GM10248 (cell line): ENCODE data around the gene ARL5B.
A peak's percentile ranks its signal among the peaks of the same experiment; 100 is the strongest.

Experiments
- CTCF ChIA-PET: fragments of 300-600 bp; sonication (Branson Sonifier 250); formaldehyde crosslinking; extraction: SDS; loops from one replicate; lab custom pipeline; 2021; ENCODE audit warnings: antibody characterized with exemption; lab: Yijun Ruan, JAX
- POLR2A ChIA-PET: fragments of 350-650 bp; sonication (Branson Sonifier 250); formaldehyde crosslinking; extraction: SDS; loops from one replicate; lab custom pipeline; 2020; ENCODE audit warnings: antibody characterized with exemption; lab: Yijun Ruan, JAX
- DNase-seq: peaks from one replicate; pipeline ENCODE4 v3.0.0; 2012; ENCODE audit errors: extremely low spot score
- CTCF ChIP-seq: IDR thresholded peaks from 2 replicates; pipeline ENCODE4 v1.5.1; 2012; ENCODE audit warnings: mild to moderate bottlenecking, low read depth; ENCODE audit errors: extremely low read depth, missing control alignments, control extremely low read depth

Gene ARL5B, protein sequence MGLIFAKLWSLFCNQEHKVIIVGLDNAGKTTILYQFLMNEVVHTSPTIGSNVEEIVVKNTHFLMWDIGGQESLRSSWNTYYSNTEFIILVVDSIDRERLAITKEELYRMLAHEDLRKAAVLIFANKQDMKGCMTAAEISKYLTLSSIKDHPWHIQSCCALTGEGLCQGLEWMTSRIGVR

DNA sequence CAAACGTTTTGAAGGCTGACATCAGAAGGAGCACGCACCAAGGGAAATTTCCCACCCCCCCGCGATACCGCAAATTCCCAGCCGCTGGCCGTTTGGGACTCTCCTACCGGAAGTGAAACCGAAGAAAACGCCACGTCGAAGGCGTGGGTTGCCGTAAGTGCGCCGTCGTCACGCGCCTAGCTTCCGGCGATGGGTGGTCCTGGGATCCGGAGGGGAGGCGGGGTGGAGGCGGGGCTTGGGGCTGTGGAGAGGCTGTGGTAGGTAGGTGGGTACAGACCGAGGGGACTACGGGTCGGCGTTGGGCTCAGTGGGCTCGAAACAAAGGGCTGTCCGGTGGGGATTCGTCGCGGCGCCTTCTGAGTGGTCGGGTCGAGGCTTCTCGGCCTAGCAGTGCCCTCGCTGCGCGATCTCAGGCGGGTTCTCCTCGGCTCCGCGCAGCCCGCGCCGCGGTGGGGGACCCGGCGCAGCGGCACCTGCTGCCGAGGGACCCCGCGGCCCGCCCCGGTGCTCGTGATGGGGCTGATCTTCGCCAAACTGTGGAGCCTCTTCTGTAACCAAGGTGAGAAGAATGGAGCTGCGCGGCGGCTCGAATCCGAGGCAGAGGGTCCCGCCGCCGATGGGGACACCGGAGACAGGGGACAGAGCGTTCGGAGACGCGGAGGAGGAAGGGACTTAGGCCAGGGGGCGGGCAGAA lies at the start of gene ARL5B:
Gene ARL5B (plus strand): TSS at position 307 of the 694 bp plus-strand sequence. CDS start 207 bp downstream, at position 514.
- CTCF ChIA-PET, result no interaction called here
- POLR2A ChIA-PET, result interaction anchor here (0.6 to 1.6 kb wide), 3 partner anchors 9 to 25 kb away, joined by 3 to 5 read pairs (median 4); no protein-coding TSS in a partner anchor
- TF ChIP-seq CTCF, result no peak

DNA sequence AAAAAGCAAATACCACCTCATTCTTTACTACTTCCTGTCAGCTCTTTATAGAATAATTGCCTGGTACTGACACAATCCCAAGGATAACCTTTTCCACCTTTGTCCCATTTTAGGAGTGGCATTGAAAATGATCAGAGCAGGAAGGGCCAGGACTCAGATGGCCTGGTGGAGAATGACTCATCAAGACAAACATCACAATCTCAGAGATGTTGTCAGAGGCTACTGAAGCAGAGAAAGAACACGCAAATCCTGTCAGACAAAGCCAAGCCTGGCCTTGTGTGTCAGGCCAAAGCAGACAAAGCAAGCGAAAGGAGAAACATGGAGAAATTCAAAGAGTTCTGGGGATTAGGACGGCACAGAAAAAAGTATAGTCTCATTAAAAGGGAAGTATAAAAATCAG lies 48.7 kb upstream of the ARL5B start:
- ChIA-PET POLR2A (no interaction called here), CTCF (no interaction called here)
- no peak for TF ChIP-seq CTCF
- DNase-seq, result no peak

More for the DNA sequence above, at the start of gene ARL5B:
- DNase-seq, result peak; percentile 96

GRCh38 chr10:18611168-18611567 lies 48.1 kb upstream of the ARL5B start:
- ChIA-PET POLR2A (no interaction called here), CTCF (no interaction called here)
- no peak for TF ChIP-seq CTCF
- DNase-seq, result no peak

DNA sequence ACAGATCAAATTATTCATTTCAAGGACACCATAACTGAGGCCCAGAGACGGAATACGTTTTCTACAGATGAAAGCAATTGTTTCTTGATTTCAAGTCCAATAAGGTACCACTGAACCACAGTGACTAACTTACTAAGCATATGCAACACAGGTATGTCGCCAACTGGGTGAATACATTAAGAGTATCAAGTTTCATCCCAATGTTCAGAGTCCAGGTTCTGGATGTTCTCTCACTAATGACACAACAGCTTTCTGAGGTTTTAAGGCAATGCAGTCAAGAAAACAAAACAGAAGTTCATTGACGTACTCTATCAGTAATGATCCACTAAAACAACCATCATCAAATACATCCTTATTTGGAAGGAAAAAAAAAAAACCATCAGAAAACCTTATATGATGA lies 43.6 kb upstream of the ARL5B start:
- POLR2A ChIA-PET, result no interaction called here

DNA sequence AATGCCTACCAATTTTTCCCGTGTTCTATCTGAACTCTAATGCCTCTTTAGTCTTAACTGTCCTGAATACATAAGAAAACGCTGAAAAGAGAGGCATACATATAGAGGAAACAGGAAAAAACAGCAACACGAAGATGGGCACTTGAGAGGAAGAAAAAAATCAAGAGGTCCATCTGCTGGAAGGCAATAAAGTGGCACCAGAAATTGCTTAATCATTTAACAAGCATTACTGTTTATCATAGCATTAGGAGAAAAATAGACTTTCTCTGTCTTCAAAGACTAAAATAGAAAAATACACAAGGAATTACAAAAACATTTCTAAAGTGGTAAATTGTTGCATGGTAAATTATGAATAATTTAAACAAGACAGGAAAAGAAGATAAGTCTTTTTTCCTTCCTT lies 42.9 kb upstream of the ARL5B start:
- POLR2A ChIA-PET, result no interaction called here

More for the DNA sequence above, 43.6 kb upstream of the ARL5B start:
- DNase-seq, result no peak
- no peak for TF ChIP-seq CTCF
- CTCF ChIA-PET, result interaction anchor here (1.1 kb wide), 1 partner anchor 32 kb away, joined by 3 read pairs; no protein-coding TSS in a partner anchor

DNA sequence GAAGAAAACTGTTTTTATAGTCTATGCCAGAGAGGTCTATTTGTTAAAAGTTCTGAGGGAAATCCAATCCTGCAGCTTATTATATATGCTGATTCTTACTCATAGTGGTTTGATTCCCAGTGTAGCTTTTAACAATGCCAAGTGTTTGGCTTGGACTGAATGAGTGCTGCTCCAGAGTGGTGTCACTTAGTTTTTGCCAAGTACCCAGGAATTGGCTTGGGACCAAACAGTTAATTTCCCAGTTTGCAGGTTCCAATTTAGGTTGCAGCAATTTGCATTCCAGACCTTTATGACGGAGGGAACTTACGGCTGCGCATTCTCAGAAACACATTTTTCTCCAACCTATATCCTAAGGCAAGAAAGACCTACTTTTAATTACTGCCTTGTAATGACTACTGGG lies 40.2 kb upstream of the ARL5B start:
- DNase-seq, result no peak
- POLR2A ChIA-PET, result no interaction called here
- CTCF ChIA-PET, result no interaction called here
- TF ChIP-seq CTCF, result no peak

More for the DNA sequence above, 42.9 kb upstream of the ARL5B start:
- TF ChIP-seq CTCF, result no peak
- no peak for DNase-seq
- CTCF ChIA-PET, result interaction anchor here (1.1 kb wide), 1 partner anchor 32 kb away, joined by 3 read pairs; no protein-coding TSS in a partner anchor
